Measurements from ENCODE around the gene CIAO2B.
"Not testable (repeated sequence)": the region's sequence is repeated elsewhere in the genome, so short reads cannot be mapped to it uniquely, and the experiment has no call there.

CIAO2B gene

DNA sequence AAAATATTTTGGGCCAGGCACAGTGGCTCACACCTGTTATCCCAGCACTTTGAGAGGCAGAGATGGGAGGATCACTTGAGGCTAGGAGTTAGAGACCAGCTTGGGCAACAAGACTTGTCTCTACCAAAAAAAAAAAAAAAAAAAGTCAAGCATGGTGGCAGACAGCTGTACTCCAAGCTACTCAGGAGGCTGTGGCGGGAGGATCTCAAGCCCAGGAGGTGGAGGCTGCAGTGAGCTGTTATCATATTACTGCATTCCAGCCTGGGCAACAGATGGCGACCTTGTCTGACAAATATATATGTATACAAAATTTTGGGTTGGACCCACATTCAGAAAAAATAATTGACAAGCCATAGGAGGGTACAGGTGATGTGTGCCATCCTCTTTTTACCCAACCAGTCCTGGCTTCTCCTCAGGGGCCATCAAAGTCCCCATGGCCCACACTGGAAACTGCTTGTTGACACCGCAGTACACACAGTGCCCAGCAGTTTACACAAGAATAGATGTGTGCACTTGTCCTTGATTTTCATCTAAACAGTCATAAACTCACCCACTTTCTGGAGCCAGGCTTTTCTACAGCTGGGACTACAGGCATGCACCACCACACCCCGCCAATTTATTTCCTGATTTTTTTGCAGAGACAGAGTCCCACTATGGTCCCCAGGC is 2.8 kb upstream of the CIAO2B start:
- FAIRE-seq, result no peak

DNA sequence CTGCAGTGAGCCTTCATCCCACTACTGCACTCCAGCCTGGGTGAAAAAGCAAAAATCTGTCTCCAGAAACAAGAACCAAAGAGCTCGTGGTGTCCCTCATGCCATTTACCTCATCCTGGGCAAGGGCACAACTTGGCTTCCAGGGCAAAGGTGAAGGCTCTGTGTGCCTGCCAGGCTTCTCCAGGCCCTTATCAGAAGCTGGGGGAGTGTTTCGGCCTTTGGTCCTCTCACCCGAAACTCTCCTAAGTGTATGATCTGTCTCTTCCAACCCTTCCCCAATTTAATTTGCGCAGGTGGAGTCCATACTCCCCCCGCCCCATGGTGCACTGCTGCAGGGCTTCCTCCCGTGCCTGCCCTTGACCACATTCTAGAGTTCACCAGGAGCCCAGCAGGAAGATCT is 2.3 kb upstream of the CIAO2B start:
- no peak for FAIRE-seq

DNA sequence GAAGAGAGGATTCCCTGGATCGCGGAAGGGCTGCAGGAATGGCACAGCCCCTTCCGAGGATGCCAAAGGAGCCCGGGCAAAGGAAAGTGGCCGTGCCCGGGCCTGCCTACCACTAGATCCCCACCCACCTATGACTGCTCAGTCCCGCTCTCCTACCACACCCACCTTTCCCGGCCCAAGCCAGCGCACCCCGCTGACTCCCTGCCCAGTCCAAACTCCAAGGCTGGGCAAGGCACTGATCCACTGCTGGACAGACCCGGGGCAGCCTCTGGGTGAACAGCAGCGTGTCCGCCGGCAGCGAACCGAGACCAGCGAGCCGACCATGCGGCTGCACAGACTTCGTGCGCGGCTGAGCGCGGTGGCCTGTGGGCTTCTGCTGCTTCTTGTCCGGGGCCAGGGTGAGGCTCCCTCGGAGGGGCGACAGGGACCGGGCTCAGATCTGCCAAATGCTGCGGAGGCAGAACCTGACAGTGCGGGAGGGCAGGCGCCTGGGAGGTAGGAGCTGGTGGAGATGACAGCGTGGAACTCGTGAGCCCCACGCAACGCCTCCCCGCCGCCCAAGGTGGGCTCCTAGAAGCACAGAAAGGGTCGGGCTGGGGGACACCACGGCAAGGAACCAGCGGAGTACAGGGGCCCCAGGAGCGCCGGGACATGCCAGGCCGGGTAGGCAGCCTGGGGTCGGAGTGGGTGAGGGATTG is 1.3 kb upstream of the CIAO2B start, which contains the start of gene CES2:
Gene CES2, plus strand, starts transcription at position 203 of the 698 bp plus-strand sequence. Its CDS starts 120 bp downstream, at position 323.
- no peak for FAIRE-seq

DNA sequence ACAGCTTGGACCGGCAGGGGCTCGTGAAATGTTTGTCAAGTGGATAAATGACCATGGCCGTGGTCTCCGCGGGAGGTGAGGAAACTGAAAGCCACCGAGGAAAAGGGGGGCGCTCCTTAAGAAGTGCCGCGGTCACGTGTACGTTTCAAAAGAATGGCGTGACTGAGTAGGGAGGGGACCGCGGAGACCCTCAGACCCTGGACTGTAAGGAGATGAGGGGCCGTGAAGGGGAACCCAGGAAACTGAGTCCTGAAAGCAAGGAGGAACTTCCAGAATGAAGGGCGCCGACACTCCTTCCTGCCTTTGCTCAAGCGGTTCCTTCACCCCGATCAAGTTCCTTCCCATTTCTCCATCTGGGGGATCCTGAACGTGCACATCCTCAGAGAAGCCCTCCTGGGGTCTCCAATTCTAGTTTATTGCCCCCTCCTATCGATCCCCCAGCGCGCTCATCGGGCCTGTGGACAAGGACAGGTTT is 674 bp upstream of the CIAO2B start:
- not testable (repeated sequence) for FAIRE-seq

DNA sequence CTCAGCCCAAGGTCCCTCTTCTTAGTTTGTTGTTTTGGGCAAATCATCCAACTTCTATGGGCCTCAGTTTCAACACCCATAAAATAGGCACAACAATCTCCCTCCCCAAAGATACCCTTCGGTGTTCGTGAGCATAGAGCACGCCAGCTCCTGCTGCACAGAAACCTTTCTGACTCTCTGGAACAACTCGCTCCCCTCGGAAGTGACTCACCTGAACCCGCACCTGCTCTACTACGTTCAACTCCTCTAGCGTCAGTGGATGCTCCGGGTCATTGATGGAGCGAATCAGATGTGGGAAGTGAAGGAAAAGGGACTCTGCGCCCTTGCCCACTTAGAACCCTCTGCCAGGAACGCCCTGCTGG is 445 bp downstream of the CIAO2B start:
- FAIRE-seq, result no peak

DNA sequence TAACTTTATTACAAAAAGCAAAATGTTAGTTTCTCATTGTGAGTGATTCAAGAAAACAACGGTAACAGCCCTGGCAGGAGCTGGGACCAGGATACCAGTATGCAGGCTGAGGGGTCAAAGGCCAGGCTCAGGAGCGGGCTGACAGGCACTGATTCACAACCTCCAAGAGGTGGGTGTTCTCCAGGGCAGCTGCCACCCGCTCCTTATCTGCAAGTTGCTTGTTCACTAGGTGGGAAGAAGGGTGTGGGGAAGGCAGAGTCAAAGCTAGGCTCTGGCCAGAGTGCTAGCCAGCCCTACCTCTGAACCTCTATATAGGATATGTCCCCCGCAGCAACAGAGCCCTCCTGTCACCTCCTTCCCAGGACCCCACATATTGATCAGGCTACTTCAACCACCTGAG is 2.1 kb downstream of the CIAO2B start:
- no peak for FAIRE-seq

DNA sequence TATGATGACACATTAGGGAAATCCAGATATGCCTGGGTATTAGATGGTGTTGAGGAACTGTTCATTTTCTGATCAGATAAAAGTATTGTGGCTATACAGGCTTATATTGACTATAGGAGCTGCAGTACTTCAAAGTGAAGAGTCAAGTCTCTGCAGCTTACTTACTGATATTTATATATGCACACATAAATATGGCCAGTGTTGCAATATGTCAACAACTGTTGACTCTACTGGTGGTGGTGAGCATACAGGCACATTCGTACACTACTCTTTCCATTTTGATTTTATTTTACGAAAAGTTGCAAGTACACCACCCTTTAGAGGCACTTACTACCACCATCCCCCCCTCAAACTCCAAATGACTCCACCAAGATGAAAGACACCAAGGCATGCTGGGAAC is 2.5 kb downstream of the CIAO2B start:
- no peak for FAIRE-seq

DNA sequence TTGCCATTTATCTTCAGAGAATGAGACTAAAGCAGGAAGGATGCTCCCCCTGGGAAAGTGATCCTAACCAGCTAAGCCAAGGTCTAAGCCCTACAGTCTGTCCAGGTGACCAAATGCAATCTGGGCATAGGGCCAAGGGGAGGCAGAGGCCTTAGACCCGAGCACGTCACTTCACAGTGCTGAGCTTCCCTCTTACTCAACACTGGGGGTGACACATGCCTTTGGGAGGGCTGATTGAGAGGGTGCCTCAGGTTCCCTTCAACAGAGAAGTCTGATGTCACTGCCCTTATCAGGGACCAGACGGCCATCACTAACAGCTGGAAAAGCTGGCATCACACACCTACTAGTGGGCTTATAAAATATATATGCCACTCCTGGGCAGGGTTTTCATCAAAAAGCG is 4.0 kb downstream of the CIAO2B start:
- FAIRE-seq, result no peak

DNA sequence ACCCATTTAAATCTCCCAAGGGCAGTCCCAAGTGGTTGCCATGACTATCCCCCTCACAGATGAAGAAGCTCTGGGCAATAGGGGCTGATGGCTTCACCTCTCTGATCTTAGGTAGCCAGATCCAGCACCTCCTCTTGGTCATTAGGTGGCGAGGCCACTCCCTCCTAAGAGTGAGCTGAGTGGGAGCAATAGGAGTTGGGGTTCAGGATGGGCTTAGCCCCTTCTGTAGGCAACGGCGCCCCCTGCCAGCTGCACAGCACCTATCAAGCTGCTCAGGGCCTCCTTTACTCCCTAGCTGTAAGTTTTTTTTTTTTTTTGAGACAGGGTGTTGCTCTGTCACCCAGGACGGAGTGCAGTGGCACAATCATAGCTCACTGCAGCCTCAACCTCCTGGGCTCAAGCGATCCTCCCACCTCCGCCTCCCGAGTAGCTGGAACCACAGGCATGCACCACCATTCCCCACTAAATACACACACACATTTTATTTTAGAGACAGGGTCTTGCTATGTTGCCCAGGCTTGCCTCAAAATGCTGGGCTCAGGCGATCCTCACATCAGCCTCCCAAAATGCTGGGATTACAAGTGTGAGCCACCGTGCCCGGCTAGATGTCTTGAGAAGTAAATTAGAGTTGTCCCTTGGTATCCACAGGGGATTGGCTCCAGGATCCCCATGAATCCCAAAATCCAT is 5.4 kb downstream of the CIAO2B start:
- FAIRE-seq, result no peak

DNA sequence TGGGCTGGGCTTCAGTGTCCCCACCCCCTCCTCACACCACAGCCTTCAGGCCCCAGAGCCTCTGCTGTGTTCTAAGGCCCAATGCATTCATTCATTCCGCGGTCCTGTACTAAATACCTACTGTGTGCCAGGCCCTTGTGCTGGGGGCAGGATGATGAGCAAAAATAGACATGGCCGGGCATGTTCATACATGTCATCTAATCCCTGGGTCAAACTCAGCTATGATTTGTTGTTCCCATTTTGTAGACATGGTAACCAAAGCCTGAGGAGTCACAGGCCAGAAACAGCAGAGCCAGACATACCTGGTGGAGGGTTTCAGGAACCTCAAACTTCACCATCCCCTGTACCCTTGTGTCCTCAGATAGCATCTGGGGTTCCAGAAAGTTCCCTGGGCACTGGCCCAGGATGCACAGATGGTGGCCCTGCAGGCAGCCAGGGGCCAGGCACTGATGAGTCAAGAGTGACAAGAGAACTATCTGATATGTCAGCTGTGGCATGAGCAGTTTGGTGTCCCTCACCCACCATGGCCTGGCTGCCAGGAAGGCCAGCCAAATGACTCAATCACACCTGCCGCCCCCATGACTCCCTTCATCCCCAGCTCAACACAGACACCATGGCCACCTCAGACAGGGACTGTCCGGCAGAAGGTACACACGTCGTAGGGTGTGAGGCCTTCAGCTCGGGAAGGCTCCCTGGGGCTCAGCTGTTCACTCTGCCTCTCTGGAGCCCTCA is 6.1 kb downstream of the CIAO2B start:
- FAIRE-seq, result no peak

DNA sequence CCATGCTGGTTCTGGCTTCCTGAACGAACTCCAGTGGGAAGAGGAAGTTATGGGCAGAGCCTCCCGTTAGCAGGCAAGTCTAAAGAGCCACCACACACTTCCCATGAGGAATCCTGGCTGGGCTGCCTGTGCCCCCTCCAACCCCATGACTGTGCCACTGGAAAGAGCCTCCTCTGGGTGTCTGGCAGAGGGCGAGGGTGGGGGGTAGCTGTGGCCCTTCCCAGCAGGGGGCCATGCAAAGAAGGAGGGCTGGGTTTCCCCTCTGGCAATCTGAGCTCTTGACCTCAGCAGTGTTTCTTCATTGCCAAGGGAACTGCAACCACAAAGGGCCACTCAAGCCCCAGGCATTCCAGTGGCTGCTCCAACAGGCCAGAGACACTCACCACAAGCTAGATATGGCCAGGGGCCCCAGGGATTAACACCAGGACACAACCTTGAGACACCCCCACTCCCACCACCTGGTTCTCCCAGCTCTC is 7.2 kb downstream of the CIAO2B start:
- no peak for FAIRE-seq

DNA sequence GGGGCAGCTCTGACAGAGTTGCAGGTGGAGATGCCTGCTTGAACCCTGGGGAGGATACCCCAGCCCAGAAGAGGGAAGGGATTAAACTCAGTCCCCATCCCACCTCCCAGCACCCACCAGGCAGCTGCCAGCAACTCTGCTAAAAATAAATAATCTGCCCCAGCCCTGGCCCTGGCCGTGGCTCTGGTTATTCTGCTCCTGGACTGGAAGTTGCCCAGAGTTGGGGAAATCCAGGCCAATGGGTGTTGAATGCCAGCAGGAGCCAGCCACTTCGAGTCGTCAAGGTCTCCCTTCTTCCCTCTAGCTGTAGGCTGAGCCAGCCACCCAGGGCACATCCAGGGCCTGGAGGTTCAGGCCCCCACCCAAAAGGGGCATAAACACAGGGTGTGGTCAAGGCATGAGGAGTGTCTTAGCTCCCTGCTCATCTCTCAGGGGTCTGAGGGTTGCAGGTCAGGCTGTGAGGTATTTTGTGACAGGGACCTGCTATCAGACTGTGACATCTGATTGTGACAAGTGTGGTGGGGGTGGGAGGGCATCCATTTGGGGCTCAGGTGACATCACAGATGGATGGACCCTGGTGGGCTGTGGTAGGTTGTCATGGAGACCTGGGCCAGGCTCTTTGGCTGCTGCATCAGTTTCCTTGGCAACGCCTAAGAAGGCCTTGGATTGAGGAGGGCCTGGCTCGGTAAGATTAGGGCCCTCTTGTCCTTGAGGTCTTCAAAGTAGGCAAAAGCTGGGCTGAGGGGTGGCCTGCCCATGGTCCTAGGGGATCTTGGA is 7.8 kb downstream of the CIAO2B start:
- FAIRE-seq, result no peak

DNA sequence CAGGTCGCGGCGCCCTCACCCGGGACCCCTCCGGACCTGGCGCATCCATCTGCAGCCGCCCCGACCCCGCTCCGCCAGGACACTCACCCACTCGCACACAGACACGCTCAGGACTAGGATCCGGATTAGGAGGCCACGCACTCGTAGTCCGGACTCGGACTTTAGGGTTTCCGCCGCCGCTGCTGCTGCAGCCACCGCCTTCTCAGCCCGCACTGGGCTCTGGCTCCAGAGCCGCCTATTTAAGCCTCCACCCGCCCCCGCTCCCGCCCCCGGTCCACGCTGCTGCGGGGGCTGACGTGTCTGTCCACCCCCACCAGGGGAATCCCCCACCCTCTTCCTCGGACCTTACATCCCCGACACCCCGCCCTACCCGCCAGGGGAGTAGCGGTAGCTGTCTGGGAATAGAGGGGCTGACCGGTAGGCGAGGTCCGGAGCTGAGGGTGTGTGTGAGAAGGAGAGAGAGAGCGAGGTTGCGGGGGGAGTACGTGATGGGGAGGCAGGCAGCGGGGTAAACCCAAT is 8.8 kb downstream of the CIAO2B start, which contains the start of gene RRAD:
Gene RRAD, minus strand, starts transcription at position 214 of the 519 bp plus-strand sequence. CDS start 356 bp downstream, outside the sequence.
- FAIRE-seq, result no peak

DNA sequence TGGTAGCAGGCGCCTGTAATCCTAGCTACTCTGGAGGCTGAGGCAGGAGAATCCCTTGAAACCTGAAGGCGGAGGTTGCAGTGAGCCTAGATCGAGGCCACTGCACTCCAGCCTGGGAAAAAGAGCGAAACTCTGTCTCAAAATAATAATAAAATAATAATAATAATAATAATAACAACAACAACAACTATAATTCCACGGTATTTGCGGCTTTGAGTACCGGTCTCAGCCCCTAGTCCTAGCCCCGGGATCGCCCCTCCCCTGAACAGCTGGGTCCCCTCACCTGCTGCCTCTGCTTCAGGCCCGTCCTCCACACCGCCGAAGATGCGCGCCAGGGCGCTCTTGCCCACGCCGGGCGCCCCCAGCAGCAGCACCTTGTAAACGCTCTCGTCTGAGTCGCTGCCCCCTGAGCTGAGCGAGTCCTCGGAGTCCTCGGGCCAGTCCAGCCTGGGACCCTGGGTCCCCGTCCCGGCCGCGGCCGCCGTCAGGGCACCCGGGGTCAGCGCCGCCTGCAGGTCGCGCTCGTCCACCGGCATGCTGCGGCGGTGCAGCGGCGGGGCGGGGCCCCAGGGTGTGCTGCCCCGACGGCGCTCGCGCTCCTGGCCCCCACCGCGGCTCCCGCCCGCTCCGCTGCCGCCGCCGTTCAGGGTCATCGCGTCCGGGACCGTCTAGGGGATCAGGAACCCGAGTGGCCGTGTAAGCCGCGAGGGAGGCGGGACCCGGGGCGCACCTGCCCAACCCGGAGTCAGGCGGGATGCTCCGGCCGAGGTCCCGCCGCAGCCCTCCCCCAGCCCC is 9.5 kb downstream of the CIAO2B start:
- no peak for FAIRE-seq

DNA sequence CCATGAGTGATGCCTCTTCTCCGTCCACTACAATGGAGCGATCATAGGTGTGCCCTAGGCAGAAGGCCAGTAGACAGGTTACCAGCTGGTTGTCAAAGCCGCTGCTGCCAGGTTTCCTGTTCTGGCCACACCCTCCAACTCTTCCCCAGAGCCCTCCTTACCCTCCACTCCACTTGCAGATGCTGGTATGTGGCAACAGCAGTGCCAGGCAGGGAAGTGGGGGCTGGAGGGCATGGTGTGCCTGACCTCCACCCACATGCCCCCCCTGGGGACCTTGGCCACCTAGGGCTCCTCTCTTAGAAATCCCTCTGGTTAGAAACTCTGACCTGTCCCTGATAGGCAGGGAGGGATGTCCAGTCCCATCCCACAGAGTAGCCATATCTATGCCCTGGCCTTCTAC is 10.3 kb downstream of the CIAO2B start:
- no peak for FAIRE-seq

DNA sequence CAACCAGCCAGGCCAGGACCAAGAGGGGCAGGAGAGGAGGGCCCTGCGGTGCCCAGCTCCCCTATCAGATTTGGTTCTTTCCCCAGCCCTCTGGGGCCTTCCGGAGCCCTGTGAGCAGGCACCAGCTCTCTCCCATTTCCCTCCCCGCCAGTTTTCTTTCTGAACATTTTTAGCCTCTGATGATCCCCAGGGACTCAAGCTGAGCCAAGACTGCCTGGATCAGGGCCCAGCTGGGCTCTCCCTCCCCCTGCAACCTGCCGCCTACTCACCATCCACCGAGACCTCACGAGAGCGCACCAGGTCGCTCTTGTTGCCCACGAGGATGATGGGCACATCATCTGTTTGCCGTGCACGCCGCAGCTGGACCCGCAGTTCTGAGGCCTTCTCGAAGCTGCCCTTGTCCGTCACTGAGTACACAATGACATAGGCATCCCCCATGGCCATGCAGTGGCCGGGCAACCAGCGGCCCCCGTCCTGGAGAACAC is 10.9 kb downstream of the CIAO2B start:
- FAIRE-seq, result no peak

DNA sequence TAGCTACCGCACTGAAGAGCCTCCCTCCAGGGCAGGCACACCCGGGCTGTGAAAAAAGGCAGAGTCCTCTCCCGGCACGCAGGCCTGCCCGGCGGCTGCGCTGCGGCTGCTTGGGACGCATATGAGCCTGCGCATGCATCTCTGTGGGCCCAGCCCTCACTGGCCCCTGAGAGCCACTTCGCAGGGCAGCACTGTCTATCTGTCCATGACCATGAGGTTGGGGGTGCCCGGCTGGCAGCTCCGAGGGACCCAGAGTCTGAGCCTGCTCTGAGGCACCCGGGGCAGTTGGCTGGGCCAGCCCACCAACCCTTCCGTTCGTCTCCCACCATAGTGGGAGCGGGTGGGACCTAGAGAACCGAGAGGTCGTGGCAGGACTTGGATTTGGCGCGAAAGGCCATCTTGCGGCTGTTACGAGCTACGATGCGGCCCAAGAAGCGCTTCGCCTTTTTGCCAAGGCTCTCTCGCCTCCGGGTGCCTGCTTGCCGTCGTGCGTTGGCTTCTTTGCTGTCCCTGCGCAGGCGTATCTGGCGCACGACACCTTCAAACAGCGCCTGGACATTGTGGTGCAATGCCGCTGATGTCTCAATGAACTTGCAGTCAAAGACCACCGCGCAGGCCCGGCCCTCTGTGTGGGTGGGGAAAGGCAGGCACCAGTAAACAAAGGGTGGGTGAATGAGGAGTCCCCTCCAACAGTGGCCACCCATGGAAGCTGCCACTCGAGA is 12.3 kb downstream of the CIAO2B start:
- no peak for FAIRE-seq

DNA sequence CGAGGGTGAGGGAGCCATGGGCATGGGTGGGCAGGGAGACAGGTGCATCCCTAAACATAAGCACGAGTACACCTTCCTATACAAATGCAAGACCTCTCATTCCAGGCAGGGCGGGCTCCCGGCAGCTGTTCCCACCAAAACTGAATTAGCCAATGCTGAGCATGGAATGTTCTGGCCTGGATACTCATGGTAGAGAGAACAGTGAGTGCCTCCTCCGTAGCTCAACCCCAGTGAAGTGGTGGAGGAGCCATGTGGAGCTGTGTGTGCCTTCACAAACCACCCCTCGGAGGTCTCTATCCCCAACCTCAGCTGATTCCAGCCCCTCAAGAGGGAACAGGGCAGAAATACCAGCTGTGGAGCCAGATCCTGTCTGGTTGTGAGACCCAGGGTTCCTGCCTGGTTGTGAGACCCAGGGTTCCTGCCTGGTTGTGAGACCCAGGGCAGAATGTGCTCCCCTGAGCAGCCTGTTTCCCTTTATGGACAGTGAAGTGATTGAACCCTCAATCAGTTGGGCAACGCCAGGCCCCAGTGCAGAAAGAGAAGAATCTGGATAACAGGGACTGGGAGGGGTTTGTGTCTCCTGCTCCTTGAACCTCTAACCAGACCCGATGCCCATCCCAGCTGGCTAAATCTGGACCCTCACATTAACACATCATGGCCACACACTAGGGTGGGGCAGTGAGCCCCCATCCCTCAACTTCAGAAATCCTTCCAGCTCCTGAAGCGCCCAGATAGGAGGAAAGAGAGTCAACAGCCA is 13.1 kb downstream of the CIAO2B start:
- FAIRE-seq, result no peak

DNA sequence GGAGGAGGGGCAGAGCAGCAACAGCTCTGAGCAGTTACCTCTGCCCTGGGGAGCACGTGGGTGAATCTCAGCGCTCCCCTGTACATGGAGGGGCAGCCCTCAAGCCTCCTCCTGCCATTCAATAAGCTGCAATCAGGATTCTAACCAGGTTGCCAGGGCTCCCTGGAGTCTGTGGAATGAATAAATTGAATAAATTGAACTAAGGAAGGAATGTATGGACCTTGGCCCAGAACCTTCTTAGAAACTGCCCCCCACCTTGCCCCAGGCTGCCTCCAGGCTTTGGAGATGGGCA is 14.0 kb downstream of the CIAO2B start:
- FAIRE-seq, result no peak
